Stimulated activated CD4-positive, alpha-beta T cell treated with anti-CD3 and anti-CD28 coated beads, Interleukin-4, amount 100 ng/mL, for 4 hours (primary cell): ENCODE results near the gene VENTX.
A peak's percentile ranks its signal among the peaks of the same experiment; 100 is the strongest.

Experiments used
- DNase-seq, 2 experiments: peaks; one replicate each; pipeline ENCODE4 v3.0.0-alpha.2; 2020

VENTX gene

GRCh38 chr10:133275684-133276092 is 38.0 kb downstream of the VENTX start:
- peak in 1 of 2 experiments; percentile 37 for DNase-seq

- no peak for DNase-seq
Measured at GRCh38 chr10:133276100-133276434, 38.4 kb downstream of the VENTX start.

GRCh38 chr10:133276435-133277201 is 39.0 kb downstream of the VENTX start, which contains the start of gene ADAM8:
Gene ADAM8, minus strand, starts transcription at chr10:133276868. Its CDS starts 51 bp downstream, at chr10:133276817.
- peak; percentile 60 to 68 for DNase-seq

GRCh38 chr10:133277277-133277992 is 39.8 kb downstream of the VENTX start:
- DNase-seq, result no peak

GRCh38 chr10:133277993-133278576 is 40.4 kb downstream of the VENTX start:
- DNase-seq, result no peak

- DNase-seq, result peak in 1 of 2 experiments; percentile 40
Measured at GRCh38 chr10:133278577-133279265, 41.1 kb downstream of the VENTX start.

GRCh38 chr10:133279326-133280226 is 41.9 kb downstream of the VENTX start:
- DNase-seq, result no peak

GRCh38 chr10:133280391-133281059 is 42.9 kb downstream of the VENTX start:
- DNase-seq, result no peak

- no peak for DNase-seq
Measured at GRCh38 chr10:133281084-133281483, 43.4 kb downstream of the VENTX start.

- DNase-seq, result no peak
Measured at GRCh38 chr10:133281628-133282372, 44.1 kb downstream of the VENTX start.

- DNase-seq, result no peak
Measured at GRCh38 chr10:133282846-133283390, 45.3 kb downstream of the VENTX start.

GRCh38 chr10:133283931-133284330 is 46.3 kb downstream of the VENTX start:
- DNase-seq, result no peak

GRCh38 chr10:133285217-133285616 is 47.6 kb downstream of the VENTX start:
- DNase-seq, result no peak

- DNase-seq, result no peak
Measured at GRCh38 chr10:133286366-133286765, 48.7 kb downstream of the VENTX start.

- no peak for DNase-seq
Measured at GRCh38 chr10:133287832-133288500, 50.3 kb downstream of the VENTX start.

- DNase-seq, result no peak
Measured at GRCh38 chr10:133289761-133290160, 52.1 kb downstream of the VENTX start.
